Astrocyte of the cerebellum (primary cell): ENCODE data around the gene RPF1.
"Not testable (repeated sequence)": the region's sequence is repeated elsewhere in the genome, so short reads cannot be mapped to it uniquely, and the experiment has no call there.

Experiments used
- DNase-seq: peaks from one replicate; pipeline ENCODE4 v3.0.0-alpha.2; 2011; ENCODE audit warnings: low read depth
- H3K4me3 ChIP-seq: 2 replicates; pipeline ENCODE4 v1.5.1; 2011; ENCODE audit warnings: mild to moderate bottlenecking, low read depth, low read length, moderate library complexity
- in situ Hi-C: cut with HindIII; loops from 2 replicates; pipeline ENCODE4 v1.10.0; 2017; ENCODE audit warnings: low sequenced_read_pairs
- TF ChIP-seq, protein P1 (sequence below): IDR thresholded peaks from 2 replicates; pipeline ENCODE4 v1.5.1; 2012; ENCODE audit warnings: low read length, low read depth, moderate library complexity, mild to moderate bottlenecking; ENCODE audit errors: missing control alignments

The RPF1 gene

DNA sequence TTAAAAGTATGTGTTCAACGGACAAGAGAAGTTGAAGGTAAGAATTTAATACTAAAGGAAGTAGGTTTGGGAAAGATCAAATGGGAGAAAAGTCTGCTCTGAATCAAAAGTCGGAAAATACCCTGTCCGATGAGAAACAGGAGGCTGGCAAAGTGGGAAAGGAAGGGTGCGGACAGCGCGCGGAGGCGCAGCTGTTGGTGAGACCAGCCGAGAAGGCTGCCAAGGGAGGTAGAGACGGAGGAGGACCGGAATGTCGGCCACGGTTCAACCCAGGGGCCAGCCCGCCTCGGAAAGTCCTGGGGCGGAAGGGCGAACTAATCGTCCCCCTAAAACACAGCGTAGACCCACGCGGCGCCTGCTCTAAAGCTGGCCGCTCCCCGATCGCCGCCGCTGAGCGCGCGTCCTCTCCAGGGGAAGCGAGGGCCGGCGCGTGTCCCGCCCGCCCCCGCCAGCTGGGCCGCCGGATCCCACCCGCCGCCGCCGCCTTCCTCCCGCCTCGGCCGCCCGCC lies 26.5 kb downstream of the RPF1 start:
- TF ChIP-seq, protein P1, sequence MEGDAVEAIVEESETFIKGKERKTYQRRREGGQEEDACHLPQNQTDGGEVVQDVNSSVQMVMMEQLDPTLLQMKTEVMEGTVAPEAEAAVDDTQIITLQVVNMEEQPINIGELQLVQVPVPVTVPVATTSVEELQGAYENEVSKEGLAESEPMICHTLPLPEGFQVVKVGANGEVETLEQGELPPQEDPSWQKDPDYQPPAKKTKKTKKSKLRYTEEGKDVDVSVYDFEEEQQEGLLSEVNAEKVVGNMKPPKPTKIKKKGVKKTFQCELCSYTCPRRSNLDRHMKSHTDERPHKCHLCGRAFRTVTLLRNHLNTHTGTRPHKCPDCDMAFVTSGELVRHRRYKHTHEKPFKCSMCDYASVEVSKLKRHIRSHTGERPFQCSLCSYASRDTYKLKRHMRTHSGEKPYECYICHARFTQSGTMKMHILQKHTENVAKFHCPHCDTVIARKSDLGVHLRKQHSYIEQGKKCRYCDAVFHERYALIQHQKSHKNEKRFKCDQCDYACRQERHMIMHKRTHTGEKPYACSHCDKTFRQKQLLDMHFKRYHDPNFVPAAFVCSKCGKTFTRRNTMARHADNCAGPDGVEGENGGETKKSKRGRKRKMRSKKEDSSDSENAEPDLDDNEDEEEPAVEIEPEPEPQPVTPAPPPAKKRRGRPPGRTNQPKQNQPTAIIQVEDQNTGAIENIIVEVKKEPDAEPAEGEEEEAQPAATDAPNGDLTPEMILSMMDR, result no peak
- in situ Hi-C loops, result no loop called here
- peak overlapping the region; percentile 92 for H3K4me3 ChIP-seq
- DNase-seq, result no peak

DNA sequence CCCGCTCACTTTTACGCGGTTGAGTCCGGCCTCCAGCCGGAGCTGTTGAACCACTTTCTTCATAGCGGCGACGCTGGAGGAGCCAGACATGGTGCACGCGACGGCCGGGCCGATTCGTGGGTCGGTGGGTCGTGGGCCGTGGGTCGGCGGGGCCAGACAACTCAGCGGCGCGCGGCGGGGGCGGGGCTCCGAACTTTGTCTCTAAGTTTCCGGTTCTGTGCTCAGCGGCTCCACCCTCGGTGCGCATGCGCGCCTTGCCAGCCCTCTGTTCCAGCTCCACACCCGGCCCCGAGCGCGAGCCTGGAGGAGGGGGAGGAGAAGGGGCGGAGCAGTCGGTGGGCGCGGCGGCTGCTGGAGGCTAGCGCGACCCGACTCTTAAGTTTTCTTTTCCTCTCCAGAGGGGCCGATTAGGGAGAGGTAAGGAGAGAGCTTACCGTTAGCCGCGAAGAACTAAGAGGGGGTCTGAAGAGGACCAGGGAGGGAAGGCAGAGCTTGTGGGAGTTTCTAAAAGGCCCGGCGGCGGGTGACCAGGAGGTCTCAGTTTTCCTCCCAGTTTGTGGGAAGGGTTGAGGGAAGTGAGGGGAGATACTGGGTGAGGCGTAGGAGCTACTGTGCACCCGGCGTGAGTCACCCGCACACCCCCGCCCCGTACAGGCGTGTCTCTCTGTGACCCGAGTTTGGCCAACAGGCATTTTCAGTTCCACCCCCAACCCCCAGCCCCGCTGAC lies 27.1 kb downstream of the RPF1 start, which contains the start of the genes GNG5 and SPATA1:
TSS of gene GNG5 (minus strand) at position 580 of the 727 bp plus-strand sequence. CDS start at position 90, 490 bp downstream.
TSS of gene SPATA1 (plus strand) at position 385 of the 727 bp plus-strand sequence. CDS start 9,974 bp downstream, outside the sequence.
- TF ChIP-seq, protein P1, result no peak
- in situ Hi-C loops, result no loop called here
- peak; percentile 89 for DNase-seq
- peak within 1 kb of the TSS; percentile 92 for H3K4me3 ChIP-seq

DNA sequence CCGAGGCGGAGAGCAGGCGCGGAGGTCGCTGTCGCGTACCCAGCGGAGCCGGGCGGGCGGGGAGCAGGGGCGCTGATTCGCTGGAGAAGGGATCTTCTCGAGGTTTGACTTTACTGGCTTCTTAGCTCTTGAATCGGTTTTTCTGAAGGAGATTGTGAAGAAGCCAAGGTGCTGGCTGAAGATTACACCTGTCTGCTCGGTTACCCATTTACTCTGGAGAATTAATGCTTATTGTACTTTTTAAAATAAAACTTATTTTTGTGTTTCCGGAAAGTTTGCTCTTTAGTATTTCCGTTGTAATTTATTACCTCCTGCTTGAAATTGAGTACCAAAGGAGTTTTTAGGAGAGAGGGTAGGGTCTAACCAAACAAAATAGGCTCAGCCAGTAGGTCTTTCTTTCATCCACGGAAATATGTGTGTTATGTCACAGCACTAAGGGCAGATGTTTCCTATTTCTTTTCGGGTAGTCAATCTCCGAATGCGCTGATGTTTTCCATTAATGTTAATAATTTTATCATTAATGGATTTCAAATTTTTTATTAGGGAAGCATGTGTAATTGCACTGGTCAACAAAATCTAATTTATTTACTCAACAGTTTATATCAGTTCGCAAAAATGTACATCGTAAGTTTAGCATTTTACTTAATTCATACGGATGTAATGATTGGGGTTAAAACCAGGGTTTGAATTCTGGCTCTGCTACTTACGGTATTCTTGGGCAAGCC lies 27.8 kb downstream of the RPF1 start:
- DNase-seq, result no peak
- peak overlapping the region; percentile 92 for H3K4me3 ChIP-seq
- in situ Hi-C loops, result no loop called here
- TF ChIP-seq, protein P1, result no peak

DNA sequence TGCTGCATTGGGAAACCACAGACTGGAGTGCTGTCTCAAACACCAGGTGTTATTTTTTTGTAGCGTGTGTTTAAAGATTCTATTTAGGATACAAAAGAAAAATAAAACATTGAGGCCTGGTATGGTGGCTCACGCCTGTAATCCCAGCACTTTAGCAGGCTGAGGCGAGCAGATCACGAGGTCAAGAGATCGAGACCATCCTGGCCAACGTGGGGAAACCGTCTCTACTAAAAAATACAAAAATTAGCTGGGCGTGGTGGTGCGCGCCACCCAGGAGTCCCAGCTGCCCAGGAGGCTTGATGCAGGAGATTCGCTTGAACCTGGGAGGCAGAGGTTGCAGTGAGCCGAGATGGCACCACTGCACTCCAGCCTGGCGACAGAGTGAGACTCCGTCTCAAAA lies 28.8 kb downstream of the RPF1 start:
- in situ Hi-C loops, DNase-seq, H3K4me3 ChIP-seq: not testable (repeated sequence)

DNA sequence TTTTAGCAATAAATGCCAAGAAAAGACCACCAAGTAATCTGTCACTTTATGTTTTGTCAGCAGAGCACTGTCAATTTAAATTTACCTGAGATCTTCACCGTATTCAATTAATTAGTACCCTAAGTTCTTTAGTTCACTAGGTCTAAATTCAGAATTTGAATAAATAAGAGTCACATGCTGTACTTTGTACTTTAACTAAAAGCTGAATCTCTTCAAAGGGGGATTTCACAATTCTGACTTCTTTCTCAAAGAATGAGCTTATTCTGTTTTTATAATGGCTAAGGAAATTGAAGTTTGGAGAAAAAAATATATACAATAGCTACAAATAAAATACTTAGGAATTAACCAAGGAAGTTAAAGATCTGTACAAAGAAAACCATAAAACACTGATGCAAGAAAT lies 29.4 kb downstream of the RPF1 start:
- no peak for DNase-seq
- H3K4me3 ChIP-seq, result no peak overlapping the region
- in situ Hi-C loops, result no loop called here
- TF ChIP-seq, protein P1, result no peak

DNA sequence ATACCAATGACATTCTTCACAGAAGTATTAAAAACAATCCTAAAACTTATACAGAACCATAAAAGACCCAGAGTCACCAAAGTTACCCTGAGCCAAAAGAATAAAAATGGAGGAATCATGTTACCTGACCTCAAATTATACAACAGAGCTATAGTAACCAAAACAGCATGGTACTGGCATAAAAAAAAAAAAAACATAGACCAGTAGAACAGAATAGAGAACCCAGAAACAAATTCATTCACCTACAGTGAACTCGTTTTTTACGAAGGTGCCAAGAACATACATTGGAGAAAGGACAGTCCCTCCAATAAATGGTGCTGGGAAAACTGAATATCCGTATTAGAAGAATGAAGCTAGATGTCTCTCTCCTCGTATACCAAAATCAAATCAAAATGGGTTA lies 30.0 kb downstream of the RPF1 start:
- DNase-seq, result no peak
- H3K4me3 ChIP-seq, result no peak overlapping the region
- in situ Hi-C loops, result no loop called here
- TF ChIP-seq, protein P1, result no peak

DNA sequence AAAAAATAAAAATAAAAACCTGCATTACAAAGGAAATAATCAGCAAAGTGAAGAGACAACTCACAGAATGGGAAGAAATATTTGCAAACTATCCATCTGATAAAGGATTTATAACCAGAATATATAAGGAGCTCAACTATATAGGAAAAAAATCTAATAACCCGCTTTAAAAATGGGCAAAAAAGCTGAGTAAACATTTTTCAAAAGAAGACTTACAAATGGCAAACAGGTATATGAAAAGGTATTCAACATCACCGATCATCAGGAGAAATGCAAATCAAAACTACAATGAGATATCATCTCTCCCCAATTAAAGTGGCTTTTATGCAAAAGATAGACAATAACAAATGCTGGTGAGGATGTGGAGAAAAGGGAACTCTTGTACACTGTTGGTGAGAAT lies 31.1 kb downstream of the RPF1 start:
- in situ Hi-C loops, result no loop called here
- H3K4me3 ChIP-seq, result no peak overlapping the region
- DNase-seq, result no peak
- TF ChIP-seq, protein P1, result no peak
